Activated CD4-positive, alpha-beta T cell treated with anti-CD3 and anti-CD28 coated beads, Interleukin-2, amount 10 ng/mL, durations not matched to agents 7 days and 5 days (primary cell): ENCODE results near the gene VILL. TPM values are rescaled to one million over a fixed set of nuclear protein-coding genes. Genes with fewer than 3 reads are reported as not detected.
"Not testable (repeated sequence)": the region's sequence is repeated elsewhere in the genome, so short reads cannot be mapped to it uniquely, and the experiment has no call there.

Experiments used
- CTCF ChIA-PET: fragments of 350-600 bp; sonication (Branson Sonifier 250); formaldehyde crosslinking; loops from one replicate; lab custom pipeline; 2021; ENCODE audit warnings: antibody characterized with exemption; lab: Charles Lee
- POLR2A ChIA-PET: fragments of 350-600 bp; sonication (Branson Sonifier 250); formaldehyde crosslinking; loops from one replicate; lab custom pipeline; 2021; ENCODE audit warnings: antibody characterized with exemption; lab: Charles Lee
- DNase-seq: peaks from one replicate; pipeline ENCODE4 v3.0.0-alpha.2; 2020
- H3K27ac Mint-ChIP-seq: one replicate; pipeline ENCODE4 v1.8.0; 2021; ENCODE audit warnings: mild to moderate bottlenecking, moderate library complexity, mixed read lengths
- H3K27me3 Mint-ChIP-seq: one replicate; pipeline ENCODE4 v1.8.0; 2021; ENCODE audit warnings: mixed read lengths
- H3K36me3 Mint-ChIP-seq: one replicate; pipeline ENCODE4 v1.8.0; 2021; ENCODE audit warnings: low read depth, mixed read lengths
- H3K4me1 Mint-ChIP-seq: one replicate; pipeline ENCODE4 v1.8.0; 2021; ENCODE audit warnings: mixed read lengths
- H3K4me3 Mint-ChIP-seq: one replicate; pipeline ENCODE4 v1.8.0; 2021; ENCODE audit warnings: mild to moderate bottlenecking, moderate library complexity, mixed read lengths
- H3K9me3 Mint-ChIP-seq: one replicate; pipeline ENCODE4 v1.8.0; 2021; ENCODE audit warnings: mixed read lengths
- total RNA-seq, 2 experiments: library from RNA; stranded (reverse); gene quantifications; one replicate each; pipeline ENCODE4 v1.2.3, GENCODE V29; 2021

VILL gene
- total RNA-seq, 2 experiments from 2014 or later, result 19.4 to 23.0 TPM

DNA sequence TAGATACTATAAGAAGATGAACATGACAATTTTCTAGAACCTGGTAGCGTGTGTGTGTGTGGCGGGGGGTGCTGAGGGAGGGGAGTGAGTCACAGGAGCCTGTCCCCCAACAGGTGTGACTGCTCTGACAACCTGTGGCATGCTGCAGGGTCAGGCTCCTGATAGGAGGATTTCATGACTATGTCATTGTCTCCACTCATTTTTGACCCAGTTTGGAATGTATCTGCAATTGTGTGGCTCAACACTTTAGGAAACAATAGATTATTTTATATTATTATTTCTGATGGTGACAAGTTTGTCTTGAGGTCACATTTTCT is 9.3 kb upstream of the VILL start:
- Mint-ChIP-seq H3K27me3 (no peaks in the 10 kb centered on the region), H3K9me3 (no peaks in the 10 kb centered on the region), H3K4me1 (no peaks in the 10 kb centered on the region), H3K4me3 (no peak overlapping the region), H3K36me3 (no peaks in the 10 kb centered on the region), H3K27ac (no peak overlapping the region)
- DNase-seq, result no peak
- ChIA-PET CTCF (interaction anchor here (1.2 to 3.1 kb wide), 4 partner anchors 14 to 127 kb away, joined by 4 to 10 read pairs (median 6); no protein-coding TSS in a partner anchor), POLR2A (no interaction called here)

DNA sequence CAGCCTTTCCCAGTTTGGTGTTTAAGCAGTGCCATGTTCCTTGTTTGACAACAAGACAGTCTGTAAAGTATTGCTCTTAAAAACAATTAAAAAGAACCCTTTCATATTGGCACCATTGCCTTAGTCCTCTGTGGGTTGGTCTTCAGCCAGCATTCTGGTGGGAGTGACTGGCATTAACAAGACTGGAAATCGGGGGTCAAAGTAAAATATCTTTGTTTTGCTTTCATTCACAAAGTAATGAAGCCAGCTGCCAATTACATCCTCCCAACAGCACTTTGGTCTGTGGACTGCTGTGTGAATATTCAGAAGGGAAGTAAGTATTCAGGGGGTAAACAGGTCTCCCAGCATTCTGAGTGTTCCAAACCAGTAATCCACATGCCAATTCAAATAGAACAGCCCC is 8.3 kb upstream of the VILL start:
- no peaks in the 10 kb centered on the region for H3K36me3 Mint-ChIP-seq
- DNase-seq, result no peak
- no peaks in the 10 kb centered on the region for H3K4me1 Mint-ChIP-seq
- no peak overlapping the region for H3K27ac Mint-ChIP-seq
- no peak overlapping the region for H3K4me3 Mint-ChIP-seq
- CTCF ChIA-PET, result interaction anchor here (1.2 to 3.1 kb wide), 3 partner anchors 8 to 15 kb away, joined by 6 to 10 read pairs (median 7); no protein-coding TSS in a partner anchor
- POLR2A ChIA-PET, result no interaction called here
- H3K9me3 Mint-ChIP-seq, result no peaks in the 10 kb centered on the region
- no peaks in the 10 kb centered on the region for H3K27me3 Mint-ChIP-seq

DNA sequence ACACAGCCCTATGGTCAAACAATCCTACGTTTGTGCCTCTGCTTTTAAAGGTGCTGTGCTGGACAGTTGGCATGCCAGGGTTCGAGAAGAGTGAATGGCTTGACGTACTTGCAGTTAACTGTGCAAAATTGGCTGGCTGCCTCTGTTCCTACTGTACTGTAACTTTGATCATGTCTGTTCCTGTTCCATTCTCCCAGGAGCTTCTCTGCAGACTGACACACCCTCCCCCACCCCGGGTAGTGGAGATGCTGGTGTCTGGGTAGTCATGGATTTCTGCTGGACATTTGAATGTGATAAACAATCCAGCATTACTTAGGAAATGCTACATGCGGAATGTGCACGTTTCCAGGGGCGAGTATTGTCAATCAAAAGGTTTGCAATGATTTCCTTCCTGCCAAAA is 6.5 kb upstream of the VILL start:
- H3K4me3 Mint-ChIP-seq, result no peak overlapping the region
- ChIA-PET CTCF (interaction anchor here (1.1 to 2.2 kb wide), 2 partner anchors 10 to 13 kb away, joined by 4 to 7 read pairs; no protein-coding TSS in a partner anchor), POLR2A (no interaction called here)
- no peaks in the 10 kb centered on the region for H3K27me3 Mint-ChIP-seq
- H3K9me3 Mint-ChIP-seq, result no peaks in the 10 kb centered on the region
- no peak for DNase-seq
- H3K27ac Mint-ChIP-seq, result no peak overlapping the region
- H3K4me1 Mint-ChIP-seq, result peaks cover 5% of the 10 kb centered on the region
- H3K36me3 Mint-ChIP-seq, result no peaks in the 10 kb centered on the region

DNA sequence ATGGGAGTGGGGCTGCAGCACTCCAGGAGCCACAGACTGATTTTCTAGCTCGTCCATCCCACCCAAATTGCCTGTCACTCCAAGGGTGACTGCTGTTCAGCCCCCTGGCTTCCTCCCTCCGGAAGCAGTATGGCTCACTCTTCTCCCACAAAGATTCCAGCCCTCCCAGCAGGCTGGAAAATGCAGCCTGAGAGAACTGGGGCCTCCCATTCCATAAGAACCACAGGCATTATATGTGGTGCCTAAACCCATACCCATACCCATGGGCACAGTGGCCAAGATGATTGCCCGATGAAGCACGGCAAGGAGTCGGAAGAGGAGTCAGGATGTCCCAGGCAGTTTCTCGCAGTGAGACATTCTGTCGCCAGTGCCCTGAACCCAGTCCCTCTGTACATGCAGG is 6.0 kb upstream of the VILL start:
- Mint-ChIP-seq H3K4me3 (no peak overlapping the region), H3K36me3 (no peaks in the 10 kb centered on the region), H3K27ac (no peak overlapping the region), H3K27me3 (no peaks in the 10 kb centered on the region), H3K4me1 (peaks cover 5% of the 10 kb centered on the region), H3K9me3 (no peaks in the 10 kb centered on the region)
- ChIA-PET CTCF (interaction anchor here (1.1 to 2.6 kb wide), 2 partner anchors 12 kb away, joined by 4 to 8 read pairs; no protein-coding TSS in a partner anchor), POLR2A (no interaction called here)
- DNase-seq, result no peak

DNA sequence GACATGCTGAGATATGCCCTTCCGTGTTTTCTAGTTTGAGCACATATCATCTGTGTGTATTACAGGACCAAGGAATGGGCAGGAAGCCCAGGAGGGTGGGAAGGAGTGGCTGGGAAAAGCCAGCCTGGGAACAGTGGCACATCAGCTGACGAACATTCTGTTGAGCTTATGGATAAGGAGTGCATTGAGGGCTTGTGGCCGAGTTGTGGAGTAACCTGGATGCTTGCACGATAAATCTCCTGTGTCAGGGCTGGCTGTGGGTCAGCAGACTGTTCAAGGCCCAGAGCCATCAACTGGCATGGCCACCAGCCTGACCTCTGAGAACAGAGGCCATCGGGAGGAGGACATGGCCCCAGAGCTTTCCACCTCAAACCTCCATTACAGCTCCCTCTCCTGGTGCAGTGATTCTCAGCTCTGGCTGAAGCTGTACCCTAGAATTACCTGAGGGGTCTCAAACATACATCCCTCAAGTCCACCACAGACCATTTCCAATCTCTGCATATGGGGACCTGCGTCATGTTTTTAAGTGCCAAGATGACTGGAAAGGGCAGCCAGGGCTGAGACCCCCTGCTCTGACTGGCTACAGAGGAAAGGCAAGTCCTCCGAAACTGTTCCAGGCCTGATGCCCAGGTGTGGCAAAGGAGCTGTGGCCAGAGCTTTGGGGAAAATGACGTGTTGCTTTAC is 4.8 kb upstream of the VILL start:
- Mint-ChIP-seq H3K27me3 (no peaks in the 10 kb centered on the region), H3K4me3 (no peak overlapping the region), H3K9me3 (no peaks in the 10 kb centered on the region), H3K36me3 (no peaks in the 10 kb centered on the region), H3K27ac (no peak overlapping the region), H3K4me1 (peaks cover 5% of the 10 kb centered on the region)
- DNase-seq, result no peak
- CTCF ChIA-PET, result interaction anchor here (1.0 to 2.6 kb wide), 5 partner anchors 11 to 134 kb away, joined by 3 to 8 read pairs (median 4); no protein-coding TSS in a partner anchor
- POLR2A ChIA-PET, result no interaction called here

DNA sequence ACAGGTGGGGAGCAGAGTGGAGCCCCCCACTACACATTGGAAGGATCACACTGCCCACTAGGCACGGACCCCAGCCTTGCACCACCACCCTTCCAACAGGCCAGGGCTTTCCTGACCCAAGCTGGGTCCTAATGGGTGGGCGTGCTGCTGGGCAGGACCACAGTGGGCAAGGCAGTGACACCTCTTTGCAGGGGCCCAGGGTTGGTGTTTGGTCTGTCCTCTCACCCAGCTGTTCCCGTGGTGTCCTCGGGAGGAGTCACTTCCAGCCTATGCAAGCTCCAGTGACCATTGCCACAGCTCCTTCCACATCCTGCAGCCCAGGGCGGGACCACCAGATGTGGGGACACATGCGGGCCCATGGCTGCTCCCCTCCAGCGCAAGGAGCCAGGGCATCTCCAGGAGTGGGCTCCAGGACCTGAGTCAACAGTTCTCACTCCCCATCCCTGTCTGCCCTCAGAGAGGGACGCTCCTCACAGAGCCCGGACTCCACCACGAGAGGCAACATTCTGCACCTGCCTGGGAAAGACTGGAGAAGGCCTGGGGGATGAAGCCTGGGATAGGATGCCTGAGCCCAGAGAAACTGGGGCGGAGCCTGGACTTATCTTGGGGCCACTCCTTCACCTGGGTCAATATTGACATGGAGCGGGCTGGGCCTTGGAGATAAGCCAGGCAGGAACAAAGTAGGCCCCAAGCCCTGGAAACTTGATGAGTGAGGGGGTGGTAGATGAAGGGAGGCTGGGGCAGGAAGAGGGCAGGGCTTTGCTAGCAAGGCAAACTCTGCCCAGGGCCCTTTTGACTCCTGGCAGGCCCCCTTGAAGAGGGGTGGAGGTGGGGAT is 3.9 kb upstream of the VILL start:
- no peak for DNase-seq
- no peak overlapping the region for H3K4me3 Mint-ChIP-seq
- peaks cover 5% of the 10 kb centered on the region for H3K4me1 Mint-ChIP-seq
- no peaks in the 10 kb centered on the region for H3K36me3 Mint-ChIP-seq
- H3K27ac Mint-ChIP-seq, result no peak overlapping the region
- ChIA-PET CTCF (interaction anchor here (1.0 to 2.6 kb wide), 5 partner anchors 10 to 135 kb away, joined by 3 to 8 read pairs (median 4); no protein-coding TSS in a partner anchor), POLR2A (no interaction called here)
- no peaks in the 10 kb centered on the region for H3K9me3 Mint-ChIP-seq
- H3K27me3 Mint-ChIP-seq, result no peaks in the 10 kb centered on the region

DNA sequence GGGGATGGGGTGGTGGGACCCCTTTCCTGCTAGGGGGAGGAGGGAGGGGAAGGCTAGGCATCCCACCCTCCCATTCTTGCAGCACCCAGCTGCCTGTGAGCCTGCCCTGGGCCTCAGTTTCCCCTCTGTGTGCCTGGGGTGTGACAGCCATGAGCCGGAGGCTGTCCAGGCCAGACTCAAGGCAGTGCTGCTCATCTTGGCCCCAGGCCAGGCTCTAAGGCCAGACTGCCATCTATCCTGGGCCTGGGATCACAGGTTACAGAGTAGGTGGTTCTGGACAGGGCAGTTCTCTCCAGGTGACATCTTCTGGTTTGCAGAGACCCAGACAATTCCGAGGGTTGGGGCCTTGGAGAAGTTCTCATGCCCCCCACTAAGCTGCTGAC is 3.3 kb upstream of the VILL start:
- no peaks in the 10 kb centered on the region for H3K36me3 Mint-ChIP-seq
- CTCF ChIA-PET, result interaction anchor here (1.0 to 2.6 kb wide), 2 partner anchors 10 to 13 kb away, joined by 4 to 8 read pairs; no protein-coding TSS in a partner anchor

DNA sequence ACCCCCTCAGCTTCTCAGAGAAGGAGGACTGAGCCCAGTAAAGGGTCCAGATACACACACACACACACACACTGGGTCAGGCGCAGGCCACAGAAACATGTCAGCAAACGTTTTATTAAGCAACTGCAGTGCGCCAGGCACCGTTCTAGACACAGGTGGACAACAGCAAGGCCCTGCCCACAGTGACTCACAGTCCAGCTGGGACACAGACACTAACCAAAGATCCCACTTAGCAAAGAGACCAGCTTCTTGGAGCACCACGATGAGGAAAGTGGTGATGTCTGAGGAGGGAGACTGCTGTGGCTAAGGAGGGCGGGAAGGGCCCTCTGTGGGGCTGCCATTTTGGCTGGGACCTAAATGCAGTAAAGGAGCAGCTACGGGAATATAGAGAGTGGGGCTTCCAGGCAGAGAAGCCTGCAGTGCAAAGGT is 2.8 kb upstream of the VILL start:
- POLR2A ChIA-PET, result no interaction called here
- H3K4me3 Mint-ChIP-seq, result no peak overlapping the region
- H3K36me3 Mint-ChIP-seq, result no peaks in the 10 kb centered on the region
- CTCF ChIA-PET, result interaction anchor here (1.0 kb wide), 1 partner anchor 13 kb away, joined by 4 read pairs; no protein-coding TSS in a partner anchor
- H3K4me1 Mint-ChIP-seq, result peaks cover 5% of the 10 kb centered on the region
- no peaks in the 10 kb centered on the region for H3K27me3 Mint-ChIP-seq
- DNase-seq, result no peak
- peak overlapping the region; percentile 13 for H3K27ac Mint-ChIP-seq
- H3K9me3 Mint-ChIP-seq, result no peaks in the 10 kb centered on the region

More for the DNA sequence above, 3.3 kb upstream of the VILL start:
- Mint-ChIP-seq H3K9me3 (no peaks in the 10 kb centered on the region), H3K27ac (no peak overlapping the region), H3K4me3 (no peak overlapping the region), H3K4me1 (peaks cover 5% of the 10 kb centered on the region), H3K27me3 (no peaks in the 10 kb centered on the region)
- POLR2A ChIA-PET, result no interaction called here
- DNase-seq, result no peak

DNA sequence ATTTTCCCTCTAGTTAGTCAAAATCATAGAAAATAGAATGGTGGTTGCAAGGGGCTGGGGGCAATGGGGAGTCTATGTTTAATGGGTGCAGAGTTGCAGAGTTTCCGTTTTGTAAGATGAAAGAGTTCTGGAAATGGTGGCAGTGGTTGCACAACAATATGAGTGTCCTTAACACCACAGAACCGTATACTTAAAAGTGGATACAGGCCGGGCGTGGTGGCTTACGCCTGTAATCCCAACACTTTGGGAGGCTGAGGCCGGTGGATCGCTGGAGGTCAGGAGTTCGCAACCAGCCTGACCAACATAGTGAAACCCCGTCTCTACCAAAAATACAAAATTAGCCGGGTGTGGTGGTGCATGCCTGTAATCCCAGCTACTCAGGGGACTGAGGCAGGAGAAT is 2.2 kb upstream of the VILL start:
- H3K9me3 Mint-ChIP-seq, H3K4me1 Mint-ChIP-seq, DNase-seq, H3K27me3 Mint-ChIP-seq, H3K27ac Mint-ChIP-seq, H3K36me3 Mint-ChIP-seq, POLR2A ChIA-PET, H3K4me3 Mint-ChIP-seq: not testable (repeated sequence)
- CTCF ChIA-PET, result interaction anchor here (1.0 kb wide), 1 partner anchor 14 kb away, joined by 4 read pairs; no protein-coding TSS in a partner anchor

DNA sequence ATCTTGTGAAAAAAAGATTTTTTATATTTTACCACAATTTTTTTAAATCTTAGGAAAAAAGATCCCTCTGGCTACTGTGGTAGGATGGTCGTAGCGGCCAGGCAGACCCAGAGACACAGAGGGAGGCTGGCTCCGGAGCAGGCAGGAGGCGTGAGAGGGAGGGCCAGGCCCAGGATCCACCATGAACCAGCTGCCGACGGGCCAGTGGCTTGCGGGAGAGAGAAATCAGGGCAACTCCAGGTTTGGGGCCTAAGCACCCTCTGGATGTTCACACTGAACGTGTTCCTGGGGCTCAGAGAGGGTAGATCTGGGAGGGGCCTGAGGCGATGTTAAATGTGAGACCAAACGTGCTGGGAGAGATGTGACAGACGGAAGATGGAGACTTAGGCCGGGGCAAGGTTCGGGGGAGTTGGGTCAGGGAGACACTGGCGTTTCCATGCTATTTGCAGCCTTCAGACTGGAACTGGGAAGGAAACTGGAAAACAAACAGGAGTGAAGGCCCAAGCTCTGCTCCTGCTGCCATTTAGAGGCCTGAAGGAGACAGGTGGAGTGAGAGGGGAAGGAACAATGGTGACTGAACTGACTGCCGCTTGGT is 1.6 kb upstream of the VILL start:
- no peak for DNase-seq
- Mint-ChIP-seq H3K4me1 (peaks cover 16% of the 10 kb centered on the region), H3K4me3 (no peak overlapping the region), H3K27me3 (no peaks in the 10 kb centered on the region), H3K36me3 (no peaks in the 10 kb centered on the region), H3K27ac (no peak overlapping the region), H3K9me3 (no peaks in the 10 kb centered on the region)
- ChIA-PET POLR2A (no interaction called here), CTCF (no interaction called here)

DNA sequence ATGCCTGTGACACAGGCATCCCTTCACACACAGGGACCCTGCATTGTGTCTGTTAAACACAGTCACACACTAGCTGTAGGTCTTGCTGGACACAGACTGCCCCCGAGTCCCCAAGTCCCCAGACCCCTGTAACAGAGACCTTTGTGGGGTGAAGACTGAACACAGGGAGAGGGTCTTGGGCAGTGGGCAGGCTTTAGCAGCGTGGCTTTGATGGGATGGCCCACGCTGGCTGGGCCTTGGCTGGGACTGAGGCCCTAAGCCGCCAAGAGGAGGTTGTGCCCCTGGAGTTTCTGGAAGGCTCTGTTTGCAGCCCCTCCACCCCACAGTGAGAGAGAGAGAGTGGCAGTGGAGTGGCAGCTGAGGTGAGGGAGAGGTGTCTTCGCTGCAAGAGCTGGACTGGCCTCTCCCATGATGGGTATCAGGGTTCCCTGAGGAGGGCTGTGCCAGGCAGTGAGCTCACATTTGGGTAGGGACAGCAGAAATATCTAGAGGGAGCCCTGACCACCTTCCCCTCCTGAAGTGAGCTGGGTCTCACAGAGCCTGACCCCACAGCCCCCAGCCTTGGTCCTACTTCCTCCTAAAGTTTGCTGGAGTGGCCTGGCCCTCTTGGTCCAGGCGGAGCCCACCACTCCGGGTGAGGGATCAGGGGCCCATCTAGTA is 635 bp upstream of the VILL start:
- Mint-ChIP-seq H3K4me3 (no peak overlapping the region), H3K36me3 (peaks cover 2% of the 10 kb centered on the region), H3K9me3 (no peaks in the 10 kb centered on the region), H3K27me3 (no peaks in the 10 kb centered on the region), H3K4me1 (peaks cover 23% of the 10 kb centered on the region), H3K27ac (peak overlapping the region; percentile 38)
- POLR2A ChIA-PET, result interaction anchor here (0.5 kb wide), 1 partner anchor 39 kb away, joined by 3 read pairs; no protein-coding TSS in a partner anchor
- no peak for DNase-seq
- CTCF ChIA-PET, result interaction anchor here (0.8 kb wide), 1 partner anchor 10 kb away, joined by 3 read pairs; no protein-coding TSS in a partner anchor

DNA sequence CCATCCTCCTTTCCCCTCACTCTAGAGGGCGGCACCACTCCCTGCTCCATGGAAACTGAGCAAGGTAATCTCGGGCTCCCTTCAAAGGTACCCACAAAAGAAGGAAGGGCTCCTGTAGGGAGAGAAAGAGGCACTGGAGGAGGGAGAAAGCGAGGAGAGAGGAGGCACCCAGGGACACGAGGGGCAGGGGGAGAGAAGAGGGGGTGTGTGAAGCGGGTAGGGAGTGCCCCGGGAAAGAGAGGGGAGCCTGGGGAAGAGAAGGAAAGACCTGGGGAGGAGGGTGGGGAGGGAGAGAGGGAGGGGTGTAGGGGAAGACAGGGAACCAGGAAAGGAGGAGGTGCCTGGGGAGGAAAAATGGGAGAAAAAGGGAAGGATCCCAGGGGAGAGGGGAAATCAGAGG is 523 bp downstream of the VILL start:
- no peak overlapping the region for H3K4me3 Mint-ChIP-seq
- CTCF ChIA-PET, result no interaction called here

More for the DNA sequence above, 523 bp downstream of the VILL start:
- Mint-ChIP-seq H3K27ac (peak overlapping the region; percentile 38), H3K4me1 (peaks cover 35% of the 10 kb centered on the region), H3K27me3 (no peaks in the 10 kb centered on the region), H3K36me3 (peaks cover 12% of the 10 kb centered on the region), H3K9me3 (no peaks in the 10 kb centered on the region)
- POLR2A ChIA-PET, result no interaction called here
- DNase-seq, result no peak
